Measurements from ENCODE around the gene NEURL3.

DNA sequence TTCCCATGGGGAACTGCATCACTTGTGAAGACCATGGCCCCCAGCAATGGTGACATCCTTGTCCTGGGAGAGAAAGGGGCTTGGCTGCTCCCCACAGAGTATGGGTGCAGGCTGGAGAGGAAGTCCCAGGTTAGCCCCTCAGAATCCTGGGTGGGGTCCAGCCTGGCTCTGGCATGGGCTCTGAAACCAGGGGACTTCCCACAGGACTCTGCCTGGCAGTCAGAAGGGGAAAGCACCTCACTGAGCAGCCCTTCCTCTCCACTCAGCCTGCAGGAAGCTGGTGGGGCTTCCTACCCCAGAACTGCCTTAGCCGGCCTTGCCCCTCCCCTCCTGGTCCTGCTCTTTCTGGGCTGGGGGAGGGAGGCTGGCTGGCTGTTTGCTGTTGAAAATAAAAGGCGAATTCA, 3.7 kb downstream of the NEURL3 start:
- TF ChIP-seq MAFK (IDR thresholded peaks at IDR 0.05; ENCODE audit: low read depth, low read length) = no peak
- TF ChIP-seq, protein P1, sequence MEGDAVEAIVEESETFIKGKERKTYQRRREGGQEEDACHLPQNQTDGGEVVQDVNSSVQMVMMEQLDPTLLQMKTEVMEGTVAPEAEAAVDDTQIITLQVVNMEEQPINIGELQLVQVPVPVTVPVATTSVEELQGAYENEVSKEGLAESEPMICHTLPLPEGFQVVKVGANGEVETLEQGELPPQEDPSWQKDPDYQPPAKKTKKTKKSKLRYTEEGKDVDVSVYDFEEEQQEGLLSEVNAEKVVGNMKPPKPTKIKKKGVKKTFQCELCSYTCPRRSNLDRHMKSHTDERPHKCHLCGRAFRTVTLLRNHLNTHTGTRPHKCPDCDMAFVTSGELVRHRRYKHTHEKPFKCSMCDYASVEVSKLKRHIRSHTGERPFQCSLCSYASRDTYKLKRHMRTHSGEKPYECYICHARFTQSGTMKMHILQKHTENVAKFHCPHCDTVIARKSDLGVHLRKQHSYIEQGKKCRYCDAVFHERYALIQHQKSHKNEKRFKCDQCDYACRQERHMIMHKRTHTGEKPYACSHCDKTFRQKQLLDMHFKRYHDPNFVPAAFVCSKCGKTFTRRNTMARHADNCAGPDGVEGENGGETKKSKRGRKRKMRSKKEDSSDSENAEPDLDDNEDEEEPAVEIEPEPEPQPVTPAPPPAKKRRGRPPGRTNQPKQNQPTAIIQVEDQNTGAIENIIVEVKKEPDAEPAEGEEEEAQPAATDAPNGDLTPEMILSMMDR (conservative IDR thresholded peaks at IDR 0.05; ENCODE audit: low read depth, low read length) = no peak
- no peak for TF ChIP-seq POLR2A (IDR thresholded peaks at IDR 0.05; ENCODE audit: low read depth, low read length)
- TF ChIP-seq BHLHE40 (IDR thresholded peaks at IDR 0.05; ENCODE audit: low read depth, low read length) = no peak
- TF ChIP-seq MXI1 (IDR thresholded peaks at IDR 0.05; ENCODE audit: borderline replicate concordance, low read depth, low read length) = no peak
- no peak for TF ChIP-seq RAD21 (IDR thresholded peaks at IDR 0.05; ENCODE audit: low read length)
- no peak for TF ChIP-seq SMC3 (IDR thresholded peaks at IDR 0.05; ENCODE audit: low read depth, low read length)
- TF ChIP-seq CHD1 (IDR thresholded peaks at IDR 0.05; ENCODE audit: low read depth, low read length) = no peak
- no peak for TF ChIP-seq RFX5 (IDR thresholded peaks at IDR 0.05; ENCODE audit: low read depth, low read length)
- TF ChIP-seq, protein P2, sequence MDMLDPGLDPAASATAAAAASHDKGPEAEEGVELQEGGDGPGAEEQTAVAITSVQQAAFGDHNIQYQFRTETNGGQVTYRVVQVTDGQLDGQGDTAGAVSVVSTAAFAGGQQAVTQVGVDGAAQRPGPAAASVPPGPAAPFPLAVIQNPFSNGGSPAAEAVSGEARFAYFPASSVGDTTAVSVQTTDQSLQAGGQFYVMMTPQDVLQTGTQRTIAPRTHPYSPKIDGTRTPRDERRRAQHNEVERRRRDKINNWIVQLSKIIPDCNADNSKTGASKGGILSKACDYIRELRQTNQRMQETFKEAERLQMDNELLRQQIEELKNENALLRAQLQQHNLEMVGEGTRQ (IDR thresholded peaks at IDR 0.05; ENCODE audit: low read depth, low read length) = no peak
- TF ChIP-seq, protein P3, sequence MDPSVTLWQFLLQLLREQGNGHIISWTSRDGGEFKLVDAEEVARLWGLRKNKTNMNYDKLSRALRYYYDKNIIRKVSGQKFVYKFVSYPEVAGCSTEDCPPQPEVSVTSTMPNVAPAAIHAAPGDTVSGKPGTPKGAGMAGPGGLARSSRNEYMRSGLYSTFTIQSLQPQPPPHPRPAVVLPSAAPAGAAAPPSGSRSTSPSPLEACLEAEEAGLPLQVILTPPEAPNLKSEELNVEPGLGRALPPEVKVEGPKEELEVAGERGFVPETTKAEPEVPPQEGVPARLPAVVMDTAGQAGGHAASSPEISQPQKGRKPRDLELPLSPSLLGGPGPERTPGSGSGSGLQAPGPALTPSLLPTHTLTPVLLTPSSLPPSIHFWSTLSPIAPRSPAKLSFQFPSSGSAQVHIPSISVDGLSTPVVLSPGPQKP (IDR thresholded peaks at IDR 0.05; ENCODE audit: borderline replicate concordance, low read depth, low read length) = no peak
